Measurements from ENCODE around the gene ADAM19.
"Not testable (repeated sequence)": the region's sequence is repeated elsewhere in the genome, so short reads cannot be mapped to it uniquely, and the experiment has no call there.

ADAM19 gene

GRCh38 chr5:157459715-157460599, 115.6 kb downstream of the ADAM19 start, which contains the start of gene NIPAL4:
TSS of gene NIPAL4 (plus strand) at chr5:157460213. CDS start at chr5:157460321, 108 bp downstream.
- no peak for DNase-seq

DNA sequence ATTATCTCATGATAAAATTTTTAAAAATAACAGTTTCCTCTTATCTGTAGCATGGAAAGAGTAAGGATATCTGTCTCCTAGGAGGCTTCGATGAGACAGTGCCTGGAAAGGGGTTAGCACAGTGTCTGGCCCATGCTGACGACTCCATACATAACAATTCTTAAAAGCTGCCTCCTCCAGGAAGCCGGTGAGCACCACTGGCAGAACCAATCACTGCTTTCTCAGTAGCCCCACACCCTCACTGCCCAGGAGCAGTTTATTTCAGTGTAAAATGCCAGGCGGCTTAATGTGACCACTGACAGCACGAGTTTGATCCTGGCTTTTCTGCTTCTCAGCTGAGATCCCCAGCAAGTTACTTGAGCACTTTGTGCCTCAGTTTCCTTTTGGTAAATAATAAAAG, 116.7 kb downstream of the ADAM19 start:
- DNase-seq: no peak

- DNase-seq: no peak
These were observed 118.2 kb downstream of the ADAM19 start for GRCh38 chr5:157457391-157457790.

GRCh38 chr5:157456301-157456700, 119.3 kb downstream of the ADAM19 start:
- no peak for DNase-seq

- no peak for DNase-seq
These were observed 120.5 kb downstream of the ADAM19 start for GRCh38 chr5:157455057-157455456.

DNA sequence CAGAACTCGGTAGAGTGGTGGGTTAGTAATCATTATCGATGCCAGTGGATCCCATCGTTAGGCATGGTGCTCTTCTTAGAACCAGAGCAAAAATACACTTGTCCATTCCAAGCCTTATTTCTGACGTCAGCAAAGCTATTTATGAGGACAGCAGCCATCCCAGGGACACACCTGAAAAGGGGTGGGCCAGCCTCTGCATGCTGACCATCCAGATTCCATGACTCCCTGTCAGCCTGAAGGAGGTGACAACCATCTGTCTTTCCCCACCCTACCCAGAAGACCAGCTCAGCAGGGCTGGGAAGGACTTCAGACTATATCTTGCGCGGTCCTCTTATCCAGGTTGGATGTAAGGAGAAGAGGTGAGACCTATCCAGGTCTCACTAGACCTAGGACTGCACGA, 121.3 kb downstream of the ADAM19 start:
- DNase-seq: no peak

- DNase-seq: no peak
These were observed 123.8 kb downstream of the ADAM19 start for GRCh38 chr5:157451806-157452205.

- DNase-seq: no peak
These were observed 125.6 kb downstream of the ADAM19 start for GRCh38 chr5:157450024-157450423.

- DNase-seq: no peak
These were observed 126.4 kb downstream of the ADAM19 start for GRCh38 chr5:157449011-157449723.

DNA sequence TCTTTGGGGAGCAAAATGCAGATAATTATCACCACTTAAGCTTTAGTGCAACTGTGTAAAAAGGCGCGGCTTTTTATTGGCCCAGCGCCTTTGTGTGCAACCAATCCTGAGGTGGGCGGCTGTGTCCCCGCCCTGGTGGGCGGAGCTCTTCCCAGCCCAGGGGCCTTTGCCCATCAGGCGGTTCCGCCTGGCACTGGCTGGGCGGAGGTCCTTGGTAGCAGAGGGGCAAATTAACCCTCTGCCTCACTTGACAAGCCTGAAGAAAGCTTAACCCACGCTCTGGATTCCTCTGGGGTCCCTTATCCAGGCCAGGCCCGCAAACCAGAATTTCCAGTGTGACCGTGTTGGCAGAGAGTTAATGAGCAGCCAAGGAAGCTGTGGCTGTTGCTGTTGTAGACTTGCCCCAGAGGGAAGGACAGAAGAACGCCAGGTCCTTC, 128.4 kb downstream of the ADAM19 start:
- DNase-seq: no peak

DNA sequence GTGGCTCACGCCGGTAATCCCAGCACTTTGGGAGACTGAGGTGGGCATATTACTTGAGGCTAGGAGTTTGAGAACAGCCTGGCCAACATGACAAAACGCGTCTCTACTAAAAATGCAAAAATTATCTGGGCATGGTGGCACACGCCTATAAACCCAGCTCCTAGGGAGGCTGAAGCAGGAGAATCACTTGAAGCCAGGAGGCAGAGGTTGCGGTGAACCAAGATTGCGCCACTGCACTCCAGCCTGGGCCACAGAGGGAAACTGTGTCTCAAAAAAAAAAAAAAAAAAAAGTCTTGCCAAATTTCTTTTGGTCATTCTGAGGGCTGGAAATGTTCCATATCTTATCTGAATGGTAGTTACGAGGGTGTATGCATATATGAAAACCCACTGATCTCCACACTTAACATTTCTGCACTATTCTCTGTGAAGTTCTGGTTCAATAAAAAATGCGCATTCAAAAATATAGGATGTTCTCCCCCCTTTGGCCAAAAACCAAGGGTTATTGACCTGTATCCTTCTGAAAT, 129.1 kb downstream of the ADAM19 start:
- no peak for DNase-seq

GRCh38 chr5:157445745-157446411, 129.7 kb downstream of the ADAM19 start:
- DNase-seq: no peak

DNA sequence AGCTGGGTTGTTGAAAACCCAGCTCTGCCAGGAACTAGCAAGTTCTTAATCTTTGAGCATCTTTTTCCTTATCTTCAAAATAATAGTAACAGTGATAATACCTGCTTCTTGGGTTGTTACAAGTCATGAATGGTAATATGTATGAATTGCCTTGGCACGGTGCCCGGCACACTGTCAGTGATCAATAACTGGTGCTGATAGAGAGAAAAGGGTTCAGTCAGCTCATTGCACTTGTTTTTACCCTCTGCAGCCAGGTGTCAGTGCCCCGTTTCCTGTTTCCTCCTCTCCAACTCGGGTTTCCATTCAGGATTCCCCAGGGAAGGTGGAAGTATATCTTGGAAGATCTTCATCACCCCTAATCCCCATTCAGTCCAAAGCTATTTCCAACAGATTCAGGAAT, 131.4 kb downstream of the ADAM19 start:
- no peak for DNase-seq

DNA sequence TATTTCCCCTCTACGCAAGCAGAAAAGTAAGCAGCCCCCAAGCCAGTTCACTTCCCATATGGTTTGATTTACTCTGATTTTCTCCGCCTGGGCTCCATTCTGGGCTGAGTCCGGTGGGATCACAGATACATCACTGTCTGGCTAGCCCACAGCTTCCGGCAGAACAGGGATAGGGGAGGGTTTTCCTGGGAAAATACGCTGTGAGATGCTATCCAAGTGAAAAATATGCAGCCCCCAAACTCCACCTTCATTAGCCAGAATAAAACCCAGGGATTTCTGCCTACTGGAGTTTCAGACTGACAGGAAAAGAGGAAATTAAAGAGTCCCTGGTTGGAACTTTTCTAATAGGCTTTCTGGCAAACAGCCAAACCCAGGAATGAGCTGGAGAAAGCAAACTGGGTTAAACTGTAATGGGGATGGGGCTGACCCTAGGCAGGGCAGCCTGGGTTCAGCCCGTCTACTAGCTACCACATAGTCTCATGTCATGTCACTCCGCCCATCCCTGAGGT, 132.5 kb downstream of the ADAM19 start:
- DNase-seq: no peak

GRCh38 chr5:157434096-157434495, 141.5 kb downstream of the ADAM19 start:
- DNase-seq: no peak

- DNase-seq: peak; percentile 61 to 73
These were observed 143.9 kb downstream of the ADAM19 start for GRCh38 chr5:157431544-157432200.

DNA sequence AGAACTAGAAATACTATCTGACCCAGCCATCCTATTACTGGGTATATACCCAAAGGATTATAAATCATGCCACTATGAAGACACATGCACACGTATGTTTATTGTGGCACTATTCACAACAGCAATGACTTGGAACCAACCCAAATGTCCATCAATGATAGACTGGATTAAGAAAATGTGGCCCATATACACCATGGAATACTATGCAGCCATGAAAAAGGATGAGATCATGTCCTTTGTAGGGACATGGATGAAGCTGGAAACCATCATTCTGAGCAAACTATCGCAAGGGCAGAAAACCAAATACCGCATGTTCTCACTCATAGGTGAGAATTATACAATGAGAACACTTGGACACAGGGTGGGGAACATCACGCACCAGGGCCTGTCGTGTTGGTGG, 145.7 kb downstream of the ADAM19 start:
- DNase-seq: not testable (repeated sequence)

Measured in AML-193 (cell line).